Liver (tissue), 9 donors: ENCODE measurements around the gene EFCAB11. TPM values are rescaled to one million over a fixed set of nuclear protein-coding genes. Genes with fewer than 3 reads are reported as not detected.

Source experiments
- DNase-seq: peaks from one replicate; pipeline ENCODE4 v3.0.0-alpha.2; 2017; ENCODE audit warnings: low spot score
- H3K27ac ChIP-seq, 2 donors: one replicate each; pipeline ENCODE4 v1.7.0; 2013; ENCODE audit warnings: inconsistent platforms in 2 of 2, low read length in 2 of 2, control low read depth in 1 of 2, low read depth in 1 of 2, mild to moderate bottlenecking in 1 of 2
- H3K27me3 ChIP-seq, 4 donors: one replicate each; pipeline versions ENCODE4 v1.6.1 to v1.7.0; 2013; ENCODE audit warnings: low read length in 3 of 4, inconsistent platforms in 1 of 4, mild to moderate bottlenecking in 1 of 4, moderate library complexity in 1 of 4; ENCODE audit not compliant: control insufficient read depth in 4 of 4, insufficient read depth in 4 of 4
- H3K36me3 ChIP-seq, 4 donors: one replicate each; pipeline versions ENCODE4 v1.6.1 to v1.7.0; 2013; ENCODE audit warnings: low read length in 3 of 4, mild to moderate bottlenecking in 3 of 4, low read depth in 1 of 4, moderate library complexity in 1 of 4; ENCODE audit not compliant: control insufficient read depth in 4 of 4, insufficient read depth in 3 of 4
- H3K4me1 ChIP-seq, 4 donors: one replicate each; pipeline versions ENCODE4 v1.6.1 to v1.7.0; 2013; ENCODE audit warnings: low read length in 3 of 4, mild to moderate bottlenecking in 3 of 4, moderate library complexity in 1 of 4; ENCODE audit not compliant: control insufficient read depth in 4 of 4, insufficient read depth in 4 of 4
- H3K4me3 ChIP-seq, 3 donors: one replicate each; pipeline versions ENCODE4 v1.6.1 to v1.7.0; 2013; ENCODE audit warnings: low read length in 3 of 3, control low read depth in 1 of 3, low read depth in 1 of 3, mild to moderate bottlenecking in 1 of 3
- H3K9ac ChIP-seq, 2 donors: one replicate each; pipeline ENCODE4 v1.7.0; 2013; ENCODE audit warnings: low read length in 2 of 2, mild to moderate bottlenecking in 2 of 2, moderate library complexity in 2 of 2, control low read depth in 1 of 2, low read depth in 1 of 2
- H3K9me3 ChIP-seq, 4 donors: one replicate each; pipeline versions ENCODE4 v1.6.1 to v1.7.0; 2013; ENCODE audit warnings: low read length in 3 of 4; ENCODE audit not compliant: control insufficient read depth in 4 of 4
- CTCF ChIP-seq: fragments of 150-350 bp; IDR thresholded peaks from 2 replicates; pipeline ENCODE4 v1.5.1; 2017; ENCODE audit warnings: improper control_type of control experiment, low read depth, low read length; ENCODE audit not compliant: missing input control
- EGR1 ChIP-seq, 2 donors: IDR thresholded peaks; 2 replicates each; pipeline ENCODE4 v1.6.1; 2016 to 2018; ENCODE audit warnings: antibody characterized with exemption in 2 of 2, low read depth in 2 of 2
- FOXA1 ChIP-seq: IDR thresholded peaks from 2 replicates; pipeline ENCODE4 v1.6.1; 2016; ENCODE audit warnings: antibody characterized with exemption
- FOXA2 ChIP-seq: IDR thresholded peaks from 2 replicates; pipeline ENCODE4 v1.6.1; 2016; ENCODE audit warnings: antibody characterized with exemption
- GABPA ChIP-seq, 2 donors: IDR thresholded peaks in 1 of 2; conservative IDR thresholded peaks in 1 of 2; 2 replicates each; pipeline ENCODE4 v1.6.1; 2016; ENCODE audit warnings: antibody characterized with exemption in 2 of 2, mild to moderate bottlenecking in 1 of 2, moderate library complexity in 1 of 2
- HNF4G ChIP-seq: IDR thresholded peaks from 2 replicates; pipeline ENCODE4 v1.6.1; 2016; ENCODE audit warnings: antibody characterized with exemption
- JUND ChIP-seq, 2 donors: IDR thresholded peaks; 2 replicates each; pipeline ENCODE4 v1.6.1; 2016; ENCODE audit warnings: antibody characterized with exemption in 2 of 2
- MAX ChIP-seq: IDR thresholded peaks from 2 replicates; pipeline ENCODE4 v1.6.1; 2016; ENCODE audit warnings: antibody characterized with exemption
- REST ChIP-seq: IDR thresholded peaks from 2 replicates; pipeline ENCODE4 v1.6.1; 2016; ENCODE audit warnings: antibody characterized with exemption, mild to moderate bottlenecking
- RXRA ChIP-seq, 2 donors: IDR thresholded peaks; 2 replicates each; pipeline ENCODE4 v1.6.1; 2017 to 2018; ENCODE audit warnings: antibody characterized with exemption in 2 of 2, mild to moderate bottlenecking in 1 of 2
- TAF1 ChIP-seq: conservative IDR thresholded peaks from 2 replicates; pipeline ENCODE4 v1.6.1; 2016; ENCODE audit warnings: antibody characterized with exemption, mild to moderate bottlenecking
- YY1 ChIP-seq: IDR thresholded peaks from 2 replicates; pipeline ENCODE4 v1.6.1; 2016; ENCODE audit warnings: antibody characterized with exemption, mild to moderate bottlenecking
- ZBTB33 ChIP-seq: IDR thresholded peaks from 2 replicates; pipeline ENCODE4 v1.6.1; 2016; ENCODE audit warnings: antibody characterized with exemption
- WGBS: extraction: QIAGEN DNeasy Blood & Tissue Kit; methylation state at CpG from one replicate; pipeline ENCODE4 v1.1.7; 2013; 5-methylcytosine and 5-hydroxymethylcytosine counted together
- polyA plus RNA-seq, 2 donors: library from polyadenylated mRNA; stranded (reverse) in 1 of 2; unstranded in 1 of 2; fragments of 200-250 nt in 1 of 2; fragments of >200 nt in 1 of 2; fragmentation: Nextera tagmentation in 1 of 2; extraction: Ambion mirVana in 1 of 2; gene quantifications; one replicate each; pipeline versions ENCODE4 v1.2.1 to v1.2.3, GENCODE V29; 2013 to 2015
- total RNA-seq, 2 donors: library from RNA; depleted of rRNA; stranded (reverse); fragments of >200 nt; gene quantifications; one replicate each; pipeline ENCODE4 v1.2.3, GENCODE V29; 2014
- donor health status: healthy.
- donor health status: healthy.
- donor health status: healthy.
- donor health status: healthy.
- donor health status: healthy.

EFCAB11 gene
- total and polyA plus RNA-seq, 4 donors = 2.1 to 4.7 (median 3.4) TPM

GRCh38 chr14:89955022-89955744 lies 653 bp upstream of the EFCAB11 start:
- peak overlapping the region; percentile 83 to 86 for H3K27ac ChIP-seq
- H3K36me3 ChIP-seq = no peaks in the 10 kb centered on the region
- H3K4me1 ChIP-seq = peaks cover 0 to 30% (median 19%) of the 10 kb centered on the region in 4 donors
- peak overlapping the region; percentile 90 to 99 (median 94) for H3K4me3 ChIP-seq
- no peaks in the 10 kb centered on the region for H3K27me3 ChIP-seq
- TF ChIP-seq EGR1 (IDR thresholded peaks at IDR 0.05; ENCODE audit: low read depth in 2 of 2) (peak in 1 of 2 donors; percentile 5), REST (peak; percentile 29), GABPA (IDR thresholded peaks at IDR 0.05 in 1 of 2, conservative IDR thresholded peaks at IDR 0.05 in 1 of 2) (no peak)
- H3K9ac ChIP-seq = peak overlapping the region; percentile 5 to 63
- peak; percentile 39 for DNase-seq
- no peaks in the 10 kb centered on the region for H3K9me3 ChIP-seq
- 5% methylated on average over 20 of the region's 20 CpGs for WGBS

GRCh38 chr14:89953602-89954001 lies 928 bp downstream of the EFCAB11 start:
- Histone ChIP-seq H3K9me3 (no peaks in the 10 kb centered on the region), H3K27ac (no peak overlapping the region), H3K4me1 (peaks cover 0 to 30% (median 19%) of the 10 kb centered on the region in 4 donors), H3K4me3 (no peak overlapping the region), H3K9ac (no peak overlapping the region), H3K36me3 (no peaks in the 10 kb centered on the region), H3K27me3 (no peaks in the 10 kb centered on the region)
- no peak for DNase-seq
- TF ChIP-seq HNF4G (no peak), RXRA (IDR thresholded peaks at IDR 0.05) (no peak), ZBTB33 (no peak), GABPA (IDR thresholded peaks at IDR 0.05 in 1 of 2, conservative IDR thresholded peaks at IDR 0.05 in 1 of 2) (no peak), TAF1 (no peak), EGR1 (IDR thresholded peaks at IDR 0.05; ENCODE audit: low read depth in 2 of 2) (no peak), YY1 (no peak), JUND (IDR thresholded peaks at IDR 0.05) (no peak), MAX (no peak), FOXA2 (no peak), REST (no peak), FOXA1 (no peak), CTCF (no peak)
- 69% methylated on average over 1 of the region's 1 CpG for WGBS
